HG02763 (cell line): Measurements from ENCODE around the gene ZC3H7B.
"Not testable (repeated sequence)": the region's sequence is repeated elsewhere in the genome, so short reads cannot be mapped to it uniquely, and the experiment has no call there.

ENCODE experiments used
- ATAC-seq: cut with Tn5 transposase; IDR thresholded peaks from one replicate; pipeline ENCODE4 v1.9.1; 2021; ENCODE audit warnings: mild to moderate bottlenecking, moderate library complexity; ENCODE audit not compliant: unreplicated experiment

The ZC3H7B gene

DNA sequence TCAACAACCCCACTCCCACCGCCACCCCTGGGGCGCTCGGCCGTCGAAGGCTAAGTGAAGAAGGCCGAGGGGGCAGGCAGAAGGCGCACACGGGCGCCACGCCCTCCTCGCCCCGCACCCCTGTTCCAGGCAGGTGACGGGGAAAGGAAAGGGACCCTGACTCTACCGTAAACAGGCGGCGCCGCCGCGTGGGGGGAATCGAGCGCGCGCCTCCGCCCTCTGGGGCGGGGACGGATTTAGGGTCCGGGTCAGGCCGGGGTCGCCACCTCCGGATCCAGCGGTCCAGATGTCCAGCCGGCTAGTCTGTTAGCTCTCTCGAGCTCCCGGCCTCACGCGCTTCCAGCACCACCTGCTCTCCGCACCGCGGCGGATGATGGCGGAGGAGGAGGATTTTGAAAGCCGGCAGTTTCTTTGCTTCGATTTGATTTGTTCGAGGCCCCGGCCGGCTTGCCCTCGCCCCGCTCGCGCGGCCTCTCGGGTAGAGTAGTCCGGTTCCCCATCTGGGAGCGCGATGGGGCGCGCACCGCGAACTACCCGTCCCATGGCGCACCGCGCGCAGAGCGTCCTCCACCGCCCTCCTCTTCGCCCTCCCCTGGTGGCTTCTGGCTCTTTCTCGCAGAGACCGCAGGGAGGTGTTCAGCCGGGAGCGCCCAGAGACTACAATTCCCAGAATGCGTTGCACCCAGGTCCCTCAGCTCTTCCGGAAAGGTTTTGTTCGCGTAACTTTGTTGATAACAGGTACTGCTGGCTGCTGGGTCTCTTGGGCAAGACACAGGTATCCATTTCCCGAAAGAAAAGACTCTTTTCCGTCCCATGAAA is 15.3 kb upstream of the ZC3H7B start, which contains the start of gene RANGAP1:
TSS of gene RANGAP1 (minus strand) at position 368 of the 819 bp plus-strand sequence. CDS start 5,143 bp downstream, outside the sequence.
- peak; percentile 96 for ATAC-seq

DNA sequence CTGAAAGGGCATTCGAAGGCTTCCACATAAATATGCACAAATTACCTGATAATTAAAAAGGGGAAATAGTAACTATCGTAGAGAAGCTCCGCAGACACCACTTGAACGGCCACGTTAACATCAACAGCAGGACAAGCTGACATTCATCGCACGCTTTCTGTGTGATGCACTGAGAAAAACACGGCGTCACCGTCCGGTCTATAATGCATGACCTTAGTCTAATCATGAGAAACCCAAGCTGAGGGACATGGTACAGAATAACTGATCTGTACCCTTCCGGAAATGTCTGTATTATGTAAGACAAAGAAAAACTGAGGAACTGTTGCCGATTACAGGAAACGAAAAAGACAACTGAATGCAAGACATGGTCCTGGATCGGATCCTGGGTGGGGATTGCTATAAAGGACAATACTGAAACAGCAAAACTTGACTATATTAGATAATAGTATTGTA is 14.7 kb upstream of the ZC3H7B start:
- peak; percentile 4 for ATAC-seq

DNA sequence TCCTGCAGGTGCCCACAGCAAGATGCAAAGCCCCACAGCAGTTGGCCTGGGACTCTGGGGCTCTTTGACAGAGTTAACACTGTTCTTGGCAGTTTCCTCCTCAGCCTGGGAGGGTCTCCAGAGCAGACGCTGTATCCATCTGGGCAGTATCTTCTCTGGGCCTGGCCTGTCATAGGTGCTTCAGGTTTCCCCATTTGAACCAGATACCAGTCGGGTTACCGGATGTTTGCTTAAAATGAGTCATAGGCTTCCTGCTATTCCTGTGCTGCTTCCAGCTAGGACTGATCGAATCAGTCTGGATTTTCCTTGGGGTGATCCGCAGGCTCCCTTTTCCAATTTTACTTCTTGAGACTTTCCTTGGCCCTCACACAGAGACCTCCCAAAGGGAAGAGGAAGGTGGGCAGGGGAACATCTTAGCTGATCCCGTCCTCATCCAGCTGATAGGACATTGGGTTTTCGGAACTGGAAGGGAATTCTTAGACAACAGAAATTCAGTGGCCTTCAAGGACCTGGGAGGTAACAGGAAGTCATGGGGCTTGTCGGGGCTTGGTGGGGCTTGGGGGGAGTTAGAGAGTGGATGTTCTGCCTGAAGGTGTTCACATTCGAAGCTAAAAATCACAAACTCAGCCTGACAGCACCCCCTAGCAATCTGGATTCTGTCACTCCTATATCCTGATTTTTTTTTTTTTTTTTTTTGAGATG is 12.9 kb upstream of the ZC3H7B start:
- no peak for ATAC-seq

DNA sequence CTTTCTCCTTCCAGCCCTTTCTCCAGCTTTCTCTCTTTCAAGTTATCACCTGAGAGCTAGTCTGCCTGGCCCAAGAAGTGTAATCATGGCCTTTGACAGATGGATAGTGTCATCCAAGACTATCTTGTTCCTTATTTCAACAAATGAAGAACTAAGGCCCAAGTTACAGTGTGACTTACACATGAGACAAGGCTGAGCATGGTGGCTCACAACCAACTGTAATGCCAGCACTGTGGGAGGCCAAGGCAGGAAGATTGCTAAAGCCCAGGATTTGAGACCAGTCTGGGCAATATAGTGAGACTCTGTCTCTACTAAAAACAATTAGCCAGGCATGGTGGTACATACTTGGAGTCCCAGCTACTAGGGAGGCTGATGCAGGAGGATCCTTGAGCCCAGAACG is 11.7 kb upstream of the ZC3H7B start:
- ATAC-seq: no peak

DNA sequence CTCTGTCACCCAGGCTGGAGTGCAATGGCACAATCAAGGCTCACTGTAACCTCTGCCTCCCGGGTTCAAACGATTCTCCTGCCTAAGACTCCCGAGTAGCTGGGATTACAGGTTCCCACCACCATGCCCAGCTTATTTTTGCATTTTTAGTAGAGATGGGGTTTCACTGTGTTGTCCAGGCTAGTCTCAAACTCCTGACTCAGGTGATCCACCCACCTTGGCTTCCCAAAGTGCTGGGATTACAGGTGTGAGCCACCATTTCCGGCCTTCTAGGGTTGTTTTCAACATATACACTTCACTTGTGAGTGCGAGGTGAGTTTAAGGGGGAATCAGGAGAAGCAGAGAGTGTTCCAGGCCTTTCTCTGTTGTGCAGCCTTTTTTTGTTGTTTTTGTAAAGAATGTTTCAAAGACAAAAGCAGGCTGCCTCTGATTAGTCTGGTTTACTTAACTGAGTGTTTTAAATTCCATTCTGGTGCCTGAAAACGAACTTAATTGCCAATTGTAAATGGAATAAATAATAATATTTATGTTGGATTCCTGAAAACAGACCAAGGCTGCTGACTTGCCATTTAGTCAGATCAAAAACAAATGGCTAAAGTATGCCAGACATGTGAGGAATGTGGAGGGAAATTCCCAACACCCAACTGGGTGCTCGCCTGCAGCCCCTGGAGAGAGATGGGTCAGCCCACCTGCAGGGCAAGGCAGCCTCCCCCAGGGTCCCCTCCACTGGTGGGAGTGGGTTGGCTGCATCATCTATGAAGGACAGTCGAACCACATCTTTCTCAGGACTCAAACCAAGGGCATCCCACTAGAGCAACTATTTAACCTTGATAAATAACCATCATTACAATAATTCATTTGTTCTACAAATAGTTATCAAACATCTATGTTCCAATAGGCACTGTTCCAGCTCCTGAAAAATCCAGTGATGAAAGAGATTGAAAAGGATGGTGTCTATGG is 10.8 kb upstream of the ZC3H7B start:
- ATAC-seq: no peak

DNA sequence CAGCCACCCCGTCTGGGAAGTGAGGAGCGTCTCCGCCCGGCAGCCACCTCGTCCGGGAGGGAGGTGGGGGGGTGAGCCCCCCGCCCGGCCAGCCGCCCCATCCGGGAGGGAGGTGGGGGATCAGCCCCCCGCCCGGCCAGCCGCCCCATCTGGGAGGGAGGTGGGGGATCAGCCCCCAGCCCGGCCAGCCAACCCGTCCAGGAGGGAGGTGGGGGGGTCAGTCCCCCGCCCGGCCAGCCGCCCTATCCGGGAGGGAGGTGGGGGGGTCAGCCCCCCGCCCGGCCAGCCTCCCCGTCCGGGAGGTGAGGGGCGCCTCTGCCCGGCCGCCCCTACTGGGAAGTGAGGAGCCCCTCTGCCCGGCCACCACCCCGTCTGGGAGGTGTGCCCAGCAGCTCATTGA is 6.5 kb upstream of the ZC3H7B start:
- ATAC-seq: not testable (repeated sequence)

DNA sequence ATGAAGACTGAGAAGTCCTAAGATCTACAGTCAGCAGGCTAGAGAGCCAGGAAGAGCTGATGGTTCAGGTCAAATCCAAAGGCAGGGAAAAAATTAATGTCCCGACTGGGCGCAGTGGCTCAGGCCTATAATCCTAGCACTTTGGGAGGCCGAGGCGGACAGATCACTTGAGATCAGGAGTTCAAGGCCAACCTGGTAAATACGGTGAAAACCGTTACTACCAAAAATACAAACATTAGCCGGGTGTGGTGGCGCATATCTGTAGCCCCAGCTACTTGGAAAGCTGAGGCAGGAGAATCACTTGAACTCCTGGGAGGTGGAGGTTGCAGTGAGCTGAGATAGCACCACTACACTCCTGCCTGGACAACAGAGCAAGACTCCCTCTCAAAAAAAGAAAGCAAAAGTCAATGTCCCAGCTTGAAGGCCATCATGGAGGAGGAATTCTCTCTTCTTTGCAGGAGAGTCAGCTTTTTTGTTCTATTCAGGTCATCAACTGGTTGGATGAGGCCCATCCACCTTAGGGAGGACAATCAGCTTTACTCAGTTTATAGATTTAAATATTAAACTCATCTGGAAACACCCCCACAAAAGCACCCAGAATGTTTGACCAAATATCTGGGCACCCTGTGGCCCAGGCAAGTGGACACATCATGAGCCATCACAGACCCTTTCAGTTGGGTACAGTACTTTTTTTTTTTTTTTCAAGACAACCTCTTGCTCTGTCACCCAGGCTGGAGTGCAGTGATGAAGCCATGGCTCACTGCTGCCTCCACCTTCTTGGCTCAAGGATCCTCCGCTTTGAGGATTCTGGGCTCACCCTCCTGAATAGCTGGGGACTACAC is 4.3 kb upstream of the ZC3H7B start:
- ATAC-seq: no peak

DNA sequence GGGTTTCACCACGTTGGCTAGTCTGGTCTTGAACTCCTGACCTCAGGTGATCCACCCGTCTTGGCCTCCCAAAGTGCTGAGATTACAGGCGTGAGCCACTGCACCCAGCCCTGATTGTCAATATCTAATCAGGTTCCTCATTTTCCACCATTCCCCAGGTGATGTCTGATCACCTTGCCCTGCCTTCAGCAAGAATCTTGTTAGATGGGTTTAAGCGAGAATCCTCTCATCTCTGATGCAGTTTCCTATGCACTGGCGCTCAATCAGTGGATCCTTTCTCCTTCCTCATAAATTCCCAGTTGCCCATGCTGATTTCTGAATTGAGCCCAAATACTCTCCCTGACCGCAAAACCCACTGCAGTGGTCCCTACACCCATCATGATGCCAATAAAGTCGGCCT is 664 bp upstream of the ZC3H7B start:
- ATAC-seq: no peak

DNA sequence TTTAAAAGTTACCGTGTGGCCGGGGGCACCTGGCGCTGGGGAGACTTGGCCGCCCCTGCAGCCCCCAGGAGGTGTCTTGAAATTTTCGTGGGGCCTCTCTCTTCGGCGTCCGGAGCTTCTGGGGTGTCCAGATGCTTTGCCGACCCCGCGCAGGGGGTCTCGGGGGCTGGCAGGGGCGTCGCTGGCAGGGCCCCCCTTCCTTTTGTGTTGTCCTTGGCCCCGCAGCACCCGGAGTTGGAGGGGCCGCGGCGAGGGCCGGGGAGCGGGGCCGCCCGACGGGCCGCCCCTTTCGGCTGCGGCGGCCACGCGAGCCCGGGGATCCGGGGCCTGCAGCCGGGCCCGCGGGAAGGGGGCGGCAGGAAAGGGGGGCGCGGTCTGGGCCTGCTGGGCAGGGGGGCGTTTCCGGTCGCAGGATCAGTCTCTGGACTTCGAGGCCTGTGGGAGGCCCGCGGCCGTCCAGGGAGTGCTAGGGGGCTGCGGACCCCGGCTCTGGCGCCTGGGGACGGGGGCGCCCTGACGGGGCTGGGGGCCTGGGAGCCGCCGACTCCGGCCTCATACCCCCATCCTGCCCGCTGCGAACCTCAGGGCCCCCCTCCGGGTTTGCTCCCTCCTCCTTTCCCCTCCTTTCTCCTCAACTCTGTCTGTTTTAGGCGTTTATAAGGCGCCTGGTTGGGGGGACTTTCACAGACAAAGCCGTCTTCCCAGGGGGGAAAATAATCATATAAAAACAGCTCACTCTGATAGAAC is 869 bp downstream of the ZC3H7B start:
- no peak for ATAC-seq

DNA sequence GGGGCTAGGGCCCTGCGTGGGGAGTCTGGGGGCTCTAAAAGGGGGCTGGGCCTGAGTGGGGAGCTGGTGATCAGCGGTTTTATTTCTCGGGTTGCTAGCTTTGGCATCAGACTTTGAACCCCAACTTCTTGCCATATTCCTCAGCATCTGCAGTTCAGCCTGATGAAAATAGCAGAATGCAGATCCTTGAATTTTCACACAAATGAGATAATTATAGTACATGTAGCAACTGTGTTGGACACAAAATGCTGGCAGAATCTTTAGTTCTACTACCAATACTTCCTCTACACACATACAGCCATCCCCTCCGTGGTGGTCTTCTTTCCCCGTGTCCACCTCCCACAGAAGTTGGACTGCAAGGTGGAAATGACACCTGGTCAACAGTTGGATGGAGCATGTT is 1.5 kb downstream of the ZC3H7B start:
- ATAC-seq: no peak

DNA sequence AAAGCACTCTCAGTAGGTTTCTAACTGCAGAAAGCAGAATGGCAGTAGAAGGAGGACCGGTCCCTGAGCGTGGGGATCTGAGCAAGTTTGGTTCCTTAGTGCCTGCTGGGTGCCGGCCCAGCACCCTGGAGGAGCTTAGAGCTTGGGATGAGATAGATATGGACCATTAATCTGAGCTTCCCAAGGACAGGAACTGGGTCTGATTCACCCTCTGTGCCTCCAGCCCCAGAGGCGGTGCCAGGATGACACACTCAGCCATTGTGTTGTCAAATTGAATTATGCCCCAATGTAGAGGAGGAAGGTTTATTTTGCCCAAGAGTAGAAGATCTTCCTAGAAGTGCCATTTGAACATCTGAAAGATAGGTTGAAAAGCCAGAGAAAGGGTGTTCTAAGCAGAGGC is 4.3 kb downstream of the ZC3H7B start:
- ATAC-seq: no peak

DNA sequence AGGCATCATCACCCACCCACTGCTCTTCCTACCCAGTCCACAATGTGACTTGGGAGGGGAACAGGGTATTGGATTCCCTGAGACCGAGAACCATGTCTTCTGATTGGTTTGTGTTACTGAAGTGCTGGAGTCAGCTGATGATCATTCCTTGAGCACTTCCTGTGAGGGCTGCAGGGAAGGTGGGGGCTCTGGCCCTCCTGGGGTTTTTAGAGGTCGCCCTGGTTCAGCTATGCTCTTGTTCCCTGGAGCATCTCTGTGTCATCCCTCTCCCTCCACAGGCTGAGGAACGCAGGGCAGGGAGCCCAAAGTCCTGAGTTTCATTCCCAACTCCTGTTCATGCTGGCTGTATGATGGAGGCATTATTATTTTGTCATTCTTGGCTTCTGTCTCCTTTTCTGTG is 6.7 kb downstream of the ZC3H7B start:
- no peak for ATAC-seq

DNA sequence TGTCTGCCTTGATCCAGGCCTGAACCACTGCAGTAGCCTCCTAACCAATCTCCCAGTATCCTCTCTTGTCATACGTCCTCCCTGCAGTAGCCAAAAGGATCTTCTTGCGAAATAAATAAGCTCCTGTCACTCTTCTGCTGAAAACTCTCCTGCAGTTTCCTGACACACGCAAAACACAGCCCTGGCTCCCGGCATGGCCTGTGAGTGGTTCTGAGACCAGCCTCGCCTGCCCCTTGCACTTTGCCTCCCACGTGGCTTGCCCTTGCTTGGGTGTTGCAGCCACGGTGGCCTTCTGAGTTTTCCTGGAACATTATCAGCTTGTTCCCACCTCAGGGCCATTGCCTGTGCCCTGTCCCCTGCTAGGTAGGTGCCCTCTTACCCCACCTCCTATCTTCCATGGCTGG is 7.2 kb downstream of the ZC3H7B start:
- no peak for ATAC-seq

DNA sequence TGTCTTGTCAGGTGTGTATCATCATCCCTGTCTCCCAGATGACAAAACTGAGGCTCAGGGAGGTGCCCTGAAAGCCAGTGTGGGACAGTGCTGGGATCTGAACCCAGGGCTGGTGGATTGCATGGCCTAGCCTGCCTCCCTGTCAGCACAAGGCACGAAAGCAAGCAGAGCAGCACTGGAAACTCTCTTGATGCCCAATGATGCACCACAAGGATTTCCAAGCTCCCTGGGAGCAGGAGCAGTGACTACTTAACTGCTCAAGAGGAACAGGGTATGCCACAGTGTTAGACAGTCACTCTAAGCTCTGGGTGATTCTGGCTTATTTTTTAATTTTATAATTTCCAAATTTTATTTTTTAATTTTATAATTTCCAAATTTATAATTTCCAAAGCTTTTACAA is 9.0 kb downstream of the ZC3H7B start:
- no peak for ATAC-seq

DNA sequence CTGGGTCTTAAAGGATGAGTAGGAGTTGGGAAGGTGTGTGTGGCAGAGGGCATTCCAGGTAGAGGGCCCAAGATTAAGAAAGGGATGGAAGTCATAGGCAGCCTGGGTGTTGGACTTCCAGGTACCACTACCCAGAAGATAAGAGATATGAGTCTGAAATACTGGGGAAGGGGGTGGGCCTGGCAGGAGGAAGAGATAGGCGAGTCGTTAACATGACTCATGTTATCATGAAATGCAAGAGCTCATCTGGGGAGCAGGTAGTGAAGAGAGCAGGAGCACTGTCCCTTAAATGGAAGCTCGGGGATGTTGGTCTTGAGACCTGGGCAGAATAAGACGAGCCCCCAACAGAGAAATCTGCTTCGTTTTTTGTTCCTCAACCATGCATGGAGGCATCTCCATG is 10.2 kb downstream of the ZC3H7B start:
- ATAC-seq: no peak

DNA sequence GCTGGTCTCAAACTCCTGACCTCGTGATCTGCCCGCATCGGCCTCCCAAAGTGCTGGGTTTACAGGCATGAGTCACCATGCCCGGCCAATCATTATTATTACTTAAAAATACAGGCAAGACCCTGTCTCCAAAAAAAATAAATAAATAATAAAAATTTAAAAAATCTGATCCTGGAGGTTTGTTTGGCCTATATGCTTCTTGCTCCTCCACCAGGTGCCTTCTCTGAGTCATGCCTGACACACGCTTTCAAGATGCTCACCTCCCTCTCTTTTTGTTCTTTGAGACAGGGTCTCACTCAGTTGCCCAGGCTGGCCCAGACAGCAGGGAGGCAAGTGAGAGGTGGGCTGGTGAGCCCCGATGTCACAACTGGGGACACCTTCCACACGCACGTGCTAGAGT is 13.5 kb downstream of the ZC3H7B start:
- ATAC-seq: no peak

DNA sequence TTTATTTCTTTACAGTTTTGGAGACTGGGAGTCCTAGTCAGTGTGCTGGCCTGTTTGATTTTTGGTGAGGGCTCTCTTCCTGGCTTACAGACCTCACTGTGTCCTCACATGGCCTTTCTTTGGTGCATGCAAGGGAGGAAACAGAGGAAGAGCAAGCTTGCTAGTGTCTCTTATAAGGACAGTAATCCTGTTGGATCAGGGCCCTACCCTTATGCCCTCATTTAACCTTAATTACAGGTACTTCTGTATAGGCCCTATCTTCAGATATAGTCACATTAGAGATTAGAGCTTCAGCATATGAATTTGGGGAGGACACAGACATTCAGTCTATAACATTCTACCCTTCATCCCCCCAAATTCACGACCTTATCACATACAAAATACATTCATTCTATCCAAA is 14.3 kb downstream of the ZC3H7B start:
- no peak for ATAC-seq

DNA sequence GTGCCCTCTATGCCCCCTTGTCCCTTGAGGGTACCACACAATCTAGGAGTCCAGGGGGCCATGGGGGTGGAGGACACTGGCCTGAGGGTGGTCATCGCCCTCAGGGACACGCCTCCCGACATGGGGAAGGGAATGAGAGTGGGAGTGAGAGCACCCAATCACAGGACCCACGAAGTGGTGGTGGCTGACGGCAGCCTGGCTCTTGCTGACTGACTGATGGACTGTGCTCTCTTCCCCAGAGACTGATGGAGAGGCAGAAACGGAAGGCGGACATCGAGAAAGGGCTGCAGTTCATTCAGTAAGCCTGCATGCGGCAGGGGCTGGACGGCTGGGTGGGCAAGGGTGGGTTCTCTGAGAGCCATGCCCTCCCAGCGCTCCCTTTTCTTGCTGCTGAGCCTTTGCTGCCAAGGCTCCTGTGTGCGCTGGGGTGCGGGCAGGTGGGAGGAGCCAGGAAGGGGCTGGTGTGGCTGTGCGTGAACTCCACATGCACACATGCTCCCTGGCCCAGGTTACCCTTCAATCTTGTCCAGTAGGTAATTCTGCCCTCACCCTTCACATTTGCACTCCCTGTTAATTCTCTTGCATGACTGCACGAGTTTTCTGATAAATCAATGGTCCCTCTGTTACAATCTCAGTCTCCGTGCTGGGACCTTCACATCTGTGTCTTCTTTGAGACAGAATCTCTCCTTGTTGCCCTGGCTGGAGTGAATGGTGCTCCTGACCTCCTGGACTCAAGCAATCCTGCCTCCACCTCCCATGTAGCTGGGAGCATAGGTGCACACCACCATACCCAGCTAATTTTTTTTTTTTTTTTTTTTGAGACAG is 19.3 kb downstream of the ZC3H7B start:
- no peak for ATAC-seq
